Measurements from ENCODE around the gene NPC1.
"Not testable (repeated sequence)": the region's sequence is repeated elsewhere in the genome, so short reads cannot be mapped to it uniquely, and the experiment has no call there.

The NPC1 gene

GRCh38 chr18:23515911-23516546 lies 70.3 kb downstream of the NPC1 start:
- peak; percentile 77 to 84 for DNase-seq

DNA sequence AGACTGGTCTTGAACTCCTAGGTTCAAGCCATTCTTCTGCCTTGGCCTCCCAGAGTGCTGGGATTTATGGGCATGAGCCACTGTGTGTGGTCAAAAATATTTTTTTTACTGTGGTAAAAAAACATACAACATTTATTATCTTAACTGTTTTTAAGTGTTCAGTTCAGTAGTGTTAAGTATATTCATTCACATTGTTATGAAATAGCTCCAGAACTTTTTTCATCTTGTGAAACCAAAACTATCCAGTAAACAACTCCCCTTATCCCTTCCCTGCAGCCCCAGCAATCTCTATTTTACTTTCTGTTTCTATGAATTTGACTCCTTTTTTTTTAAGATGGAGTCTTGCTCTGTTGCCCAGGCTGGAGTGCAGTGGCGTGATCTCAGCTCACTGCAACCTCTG lies 73.7 kb downstream of the NPC1 start:
- no peak for DNase-seq

- not testable (repeated sequence) for DNase-seq
Observed at GRCh38 chr18:23512216-23512615, 74.1 kb downstream of the NPC1 start.

- not testable (repeated sequence) for DNase-seq
Observed at GRCh38 chr18:23510923-23511322, 75.4 kb downstream of the NPC1 start.

- DNase-seq = no peak
Observed at GRCh38 chr18:23506393-23506792, 79.9 kb downstream of the NPC1 start.

DNA sequence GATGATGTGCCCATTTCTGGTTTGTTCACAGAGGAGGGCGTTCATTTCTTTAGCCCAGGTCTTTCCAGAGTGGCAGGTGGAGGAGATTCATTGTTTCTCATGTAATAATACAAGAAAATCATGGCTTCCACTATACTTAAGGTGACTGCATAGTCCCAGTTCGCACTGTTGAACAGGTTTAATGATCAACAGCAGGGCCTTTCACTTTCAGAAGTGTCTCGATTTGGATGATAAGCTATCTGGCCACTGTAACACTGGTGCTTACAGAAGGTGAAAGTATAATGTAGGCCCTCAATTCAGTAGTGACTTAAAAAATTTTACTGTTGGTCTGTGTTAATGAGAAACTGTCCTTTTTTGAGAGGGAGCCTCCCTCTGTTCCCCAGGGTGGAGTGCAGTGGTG lies 81.6 kb downstream of the NPC1 start:
- no peak for DNase-seq

DNA sequence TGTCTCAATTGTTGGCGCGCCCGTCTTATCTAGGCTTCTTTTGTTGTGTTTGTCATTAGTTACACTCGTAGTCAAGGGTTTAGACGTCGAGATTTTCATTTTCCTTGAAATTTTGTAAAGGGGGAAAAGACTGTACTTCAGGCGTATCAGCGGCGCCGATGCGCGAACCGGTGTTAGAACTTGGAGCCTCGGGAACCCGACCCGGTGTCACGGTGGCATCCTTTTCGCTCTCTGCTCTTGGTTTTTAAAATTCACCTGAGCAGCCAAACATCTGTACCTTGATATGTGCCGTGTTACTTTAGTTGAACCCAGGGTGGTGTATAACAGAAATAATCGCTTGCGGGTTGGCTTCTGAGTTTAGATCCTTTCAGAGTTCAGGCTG lies 82.4 kb downstream of the NPC1 start:
- DNase-seq = no peak

DNA sequence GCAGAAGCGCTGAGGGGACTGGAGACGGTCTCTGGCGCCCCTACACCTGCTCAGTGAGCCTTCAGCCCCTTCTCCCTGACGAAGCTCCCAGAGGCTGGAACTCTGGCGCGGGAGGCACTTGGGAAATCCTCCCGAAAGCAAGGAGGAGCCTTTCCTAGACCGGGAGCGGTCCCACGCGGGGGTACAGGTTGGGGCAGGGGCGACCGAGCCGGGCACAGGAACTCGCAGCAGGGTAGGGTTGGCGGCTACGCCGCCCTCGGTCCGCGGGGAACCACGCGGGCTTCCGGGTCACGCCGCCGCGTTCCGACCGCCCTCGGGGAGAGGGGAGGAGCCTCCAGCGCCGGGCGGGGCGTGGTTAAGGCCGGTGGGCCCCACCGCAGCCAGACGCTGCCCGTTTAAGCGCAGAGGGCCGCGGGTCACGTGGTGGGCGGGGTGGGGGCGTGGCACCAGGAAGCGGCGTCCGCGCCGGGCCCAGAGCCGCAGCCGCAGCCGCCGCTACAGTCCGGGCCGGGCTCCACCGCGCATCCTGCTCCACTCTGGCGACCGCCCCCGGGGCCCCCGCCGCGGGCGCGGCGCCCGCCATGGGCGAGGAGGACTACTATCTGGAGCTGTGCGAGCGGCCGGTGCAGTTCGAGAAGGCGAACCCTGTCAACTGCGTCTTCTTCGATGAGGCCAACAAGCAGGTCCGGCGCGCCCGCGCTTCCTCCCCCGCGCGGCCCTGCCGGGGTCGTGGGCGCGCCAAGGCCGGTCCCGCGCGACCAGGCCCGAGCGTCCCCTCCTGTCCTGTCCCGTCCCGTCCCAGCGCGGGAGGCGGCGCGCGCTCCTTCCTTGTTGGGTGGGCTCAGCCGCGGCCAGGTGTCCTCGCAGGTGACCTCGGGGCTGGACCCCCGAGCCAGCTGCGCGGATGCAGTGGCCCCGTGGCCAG lies 83.0 kb downstream of the NPC1 start, which contains the start of gene RMC1:
RMC1 (plus strand) TSS at position 474 of the 925 bp plus-strand sequence; CDS start at position 582, 108 bp downstream.
- DNase-seq = peak; percentile 99

DNA sequence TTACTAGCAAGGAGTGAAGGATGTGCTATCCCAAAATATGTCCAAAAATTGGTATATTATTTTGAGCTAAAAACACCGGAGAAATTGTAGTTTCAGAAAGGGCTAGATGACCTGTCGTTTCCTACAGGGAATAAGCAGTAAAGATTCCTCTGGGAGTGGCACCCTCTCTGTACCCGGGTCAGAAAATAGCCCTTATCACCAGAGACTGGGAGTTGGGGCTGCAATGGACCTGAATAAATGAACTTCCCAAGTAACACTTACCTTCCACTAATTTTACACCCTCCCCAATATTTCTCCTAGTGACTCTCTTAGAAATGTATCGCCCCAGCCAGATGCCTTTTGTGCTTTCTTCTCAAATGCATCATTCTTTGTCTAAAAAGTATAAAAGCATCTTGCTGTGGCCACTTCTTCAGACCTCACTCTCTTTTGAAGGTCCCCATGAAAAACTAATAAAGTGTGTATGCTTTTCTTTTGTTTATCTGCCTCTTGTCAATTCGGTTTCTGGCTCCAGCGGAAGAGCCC lies 83.7 kb downstream of the NPC1 start:
- DNase-seq = no peak

GRCh38 chr18:23501626-23502025 lies 84.7 kb downstream of the NPC1 start:
- no peak for DNase-seq

DNA sequence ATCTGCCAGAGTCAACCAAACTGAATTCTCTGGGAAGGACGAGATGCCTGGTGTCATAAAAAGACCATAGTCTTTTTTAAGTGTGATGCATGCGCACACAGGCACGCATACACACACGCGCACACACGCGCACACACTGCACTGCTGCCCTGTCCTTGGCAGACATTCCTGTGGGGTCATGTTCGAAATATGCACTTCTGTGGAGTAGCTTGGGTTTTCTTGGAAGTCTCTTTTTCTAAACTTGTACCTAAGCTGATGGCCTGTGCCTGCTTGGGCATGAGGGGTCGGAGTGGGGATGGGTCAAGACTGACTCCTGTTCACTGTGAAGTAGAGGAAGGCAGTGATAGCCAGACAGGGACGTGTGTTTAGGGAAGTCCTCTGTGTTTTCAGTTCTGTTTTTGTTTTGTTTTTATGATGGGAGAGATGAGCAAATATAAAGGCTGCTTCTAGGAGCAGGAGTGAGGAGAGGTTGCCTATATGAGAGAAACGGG lies 87.0 kb downstream of the NPC1 start:
- no peak for DNase-seq

DNA sequence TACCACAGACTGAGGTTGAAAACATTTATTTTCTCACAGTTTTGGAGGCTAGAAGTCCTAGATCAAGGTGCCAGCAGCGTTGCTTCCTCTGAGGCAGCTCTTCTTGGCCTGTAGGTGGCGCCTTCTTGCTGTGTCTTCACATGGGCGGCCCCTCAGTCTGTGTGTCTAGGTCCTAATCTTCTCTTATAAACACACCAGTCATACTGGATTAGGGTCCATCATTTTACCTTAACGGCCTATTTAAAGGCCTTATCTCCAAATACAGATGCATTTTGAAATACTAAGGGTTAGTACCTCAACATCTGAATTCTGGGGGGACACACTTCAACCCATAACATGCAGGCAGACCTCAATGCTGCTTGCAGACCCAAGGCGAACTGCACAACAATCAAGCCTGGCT lies 87.4 kb downstream of the NPC1 start:
- DNase-seq = peak; percentile 59 to 69

DNA sequence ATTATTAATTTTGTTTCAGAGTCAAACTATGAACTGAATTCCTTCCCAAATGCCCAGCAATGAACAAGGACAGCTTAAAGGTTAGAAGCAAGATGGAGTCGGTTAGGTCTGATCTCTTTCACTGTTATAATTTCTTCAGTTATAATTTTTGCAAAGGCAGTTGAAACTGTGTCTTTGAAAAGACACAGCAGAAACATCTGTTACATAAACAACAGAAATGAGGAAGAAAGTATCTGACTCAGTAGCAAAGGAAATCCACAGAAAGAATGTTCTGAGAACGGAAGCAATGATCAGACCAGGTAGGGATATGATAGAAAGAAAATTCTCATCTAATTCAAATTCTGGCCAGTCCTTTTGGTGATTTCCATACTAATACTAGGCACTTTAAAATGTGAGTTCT lies 88.2 kb downstream of the NPC1 start:
- DNase-seq = no peak

DNA sequence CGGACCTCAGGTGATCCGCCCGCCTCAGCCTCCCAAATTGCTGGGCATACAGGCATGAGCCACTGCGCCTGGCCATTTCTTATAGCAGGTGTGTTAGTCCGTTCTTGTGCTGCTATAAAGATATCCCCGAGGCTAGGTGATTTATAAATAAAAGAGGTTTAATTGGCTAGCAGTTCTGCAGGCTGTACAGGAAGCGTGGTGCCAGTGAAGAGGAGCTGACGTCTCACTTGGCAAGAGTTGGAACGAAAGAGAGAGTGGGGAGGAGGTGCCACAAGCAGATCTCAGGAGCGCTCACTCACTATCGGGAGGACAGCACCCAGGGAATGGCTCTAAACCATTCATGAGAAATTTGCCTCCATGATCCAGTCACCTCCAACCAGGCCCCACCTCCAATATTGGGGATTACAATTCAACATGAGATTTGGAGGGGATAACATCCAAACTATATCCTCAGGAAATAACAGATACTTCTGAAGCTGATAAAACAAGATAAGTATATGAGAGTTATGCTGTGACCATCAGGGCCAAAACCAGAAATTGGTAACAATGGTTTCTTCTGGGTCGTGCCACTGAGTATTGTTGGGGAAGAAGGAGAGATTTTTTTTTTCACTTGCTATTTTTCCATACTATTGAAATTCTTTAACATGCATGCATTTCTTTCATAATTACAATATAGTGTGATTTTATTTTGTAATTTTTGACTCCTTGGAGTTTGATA lies 90.4 kb downstream of the NPC1 start:
- no peak for DNase-seq

GRCh38 chr18:23494992-23495391 lies 91.3 kb downstream of the NPC1 start:
- no peak for DNase-seq

- DNase-seq = no peak
Observed at GRCh38 chr18:23493654-23494053, 92.7 kb downstream of the NPC1 start.

DNA sequence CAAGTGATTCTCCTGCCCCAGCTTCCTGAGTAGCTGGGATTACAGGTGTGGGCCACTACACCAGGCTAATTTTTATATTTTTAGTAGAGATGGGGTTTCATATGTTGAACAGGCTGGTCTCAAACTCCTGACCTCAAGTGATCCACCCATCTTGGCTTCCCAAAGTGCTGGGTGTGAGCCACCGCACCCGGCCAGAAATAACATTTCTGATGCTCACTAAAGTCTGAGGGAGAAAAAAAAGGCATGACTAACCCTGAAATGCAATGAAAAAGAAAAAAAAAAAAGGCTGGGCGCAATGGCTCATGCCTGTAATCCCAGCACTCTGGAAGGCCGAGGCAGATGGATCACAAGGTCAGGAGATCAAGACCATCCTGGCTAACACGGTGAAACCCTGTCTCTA lies 96.7 kb downstream of the NPC1 start:
- DNase-seq = not testable (repeated sequence)

DNA sequence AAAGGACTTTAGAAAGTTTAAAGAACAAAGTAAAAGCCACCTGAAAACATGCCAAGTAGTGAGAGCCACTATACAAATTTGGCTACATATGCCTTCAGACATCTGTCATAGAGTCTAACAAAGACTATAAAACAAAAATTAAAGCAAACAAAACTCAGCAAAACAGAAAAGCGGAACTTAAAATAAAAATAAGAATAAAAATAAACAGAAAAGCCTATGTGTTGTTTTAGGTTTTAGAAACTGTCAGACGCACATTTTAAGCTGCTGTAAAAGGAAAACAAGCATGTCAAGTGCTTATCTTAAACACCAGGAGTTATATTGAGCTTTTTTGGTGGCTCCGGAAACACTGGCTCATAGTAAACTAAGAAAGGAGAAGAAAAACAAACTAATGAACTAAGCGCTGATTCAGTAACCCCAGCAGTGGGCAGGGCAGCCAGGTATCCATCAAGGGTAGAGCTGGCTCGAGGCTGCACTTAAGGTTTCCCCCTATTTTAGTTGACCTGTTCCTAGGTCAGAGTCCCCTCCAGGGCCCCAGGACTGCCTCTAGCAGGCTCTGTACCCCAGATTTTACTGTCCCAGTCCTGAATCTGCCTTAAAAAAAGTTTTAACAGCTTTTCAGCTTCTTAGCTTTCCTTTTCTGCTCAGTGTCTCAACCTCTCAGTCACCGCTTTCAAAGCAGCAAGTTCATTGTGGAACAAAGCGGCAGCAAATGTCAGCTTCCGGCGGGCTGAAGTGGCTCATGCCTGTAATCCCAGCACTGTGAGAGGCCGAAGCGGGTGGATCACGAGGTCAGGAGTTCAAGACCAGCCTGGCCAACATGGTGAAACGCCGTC lies 98.4 kb downstream of the NPC1 start:
- peak; percentile 34 to 45 for DNase-seq

DNA sequence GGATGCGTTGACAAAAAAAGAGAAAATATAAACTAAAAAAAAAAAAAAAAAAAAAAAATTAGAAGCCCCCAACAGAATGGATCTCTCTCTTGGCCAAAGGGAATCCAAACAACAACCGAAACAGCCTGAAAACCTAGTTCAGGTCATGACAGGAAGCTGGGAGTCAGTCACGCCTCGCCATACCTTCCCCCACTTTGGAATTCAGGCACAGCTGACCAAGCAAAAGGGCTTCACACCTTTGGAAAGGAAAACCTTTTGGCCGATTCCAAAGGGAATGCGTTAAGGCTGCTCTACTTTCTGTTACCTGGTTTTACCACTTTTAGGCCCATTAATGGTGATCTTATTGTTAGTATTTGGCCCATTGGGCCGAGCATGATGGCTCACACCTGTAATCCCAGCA lies 100.9 kb downstream of the NPC1 start:
- no peak for DNase-seq

GRCh38 chr18:23484561-23485182 lies 101.6 kb downstream of the NPC1 start:
- no peak for DNase-seq

Data from activated CD4-positive, alpha-beta T cell treated with anti-CD3 and anti-CD28 coated beads, Interleukin-2, amount 50 U/mL, for 48 hours (primary cell).